Type B pancreatic cell (in vitro differentiated cells): ENCODE results near the gene BOK. TPM values are rescaled to one million over a fixed set of nuclear protein-coding genes. Genes with fewer than 3 reads are reported as not detected.
"Not testable (repeated sequence)": the region's sequence is repeated elsewhere in the genome, so short reads cannot be mapped to it uniquely, and the experiment has no call there.

ENCODE experiments used
- DNase-seq: peaks from one replicate; pipeline ENCODE4 v3.0.0; 2021; ENCODE audit warnings: mixed read lengths; ENCODE audit not compliant: unreplicated experiment; ENCODE audit errors: extremely low spot score
- H3K27ac Mint-ChIP-seq: 2 replicates; pipeline ENCODE4 v1.8.0; 2021; ENCODE audit warnings: mild to moderate bottlenecking, mixed read lengths
- H3K27me3 Mint-ChIP-seq: 2 replicates; pipeline ENCODE4 v1.8.0; 2021; ENCODE audit warnings: mixed read lengths
- H3K36me3 Mint-ChIP-seq: 2 replicates; pipeline ENCODE4 v1.8.0; 2021; ENCODE audit warnings: mixed read lengths
- H3K4me1 Mint-ChIP-seq: one replicate; pipeline ENCODE4 v1.8.0; 2021; ENCODE audit warnings: mixed read lengths; ENCODE audit not compliant: unreplicated experiment
- H3K4me3 Mint-ChIP-seq: 2 replicates; pipeline ENCODE4 v1.8.0; 2021; ENCODE audit warnings: mild to moderate bottlenecking, mixed read lengths
- H3K9me3 Mint-ChIP-seq: 2 replicates; pipeline ENCODE4 v1.8.0; 2021; ENCODE audit warnings: mixed read lengths
- total RNA-seq: library from RNA; stranded (reverse); gene quantifications from 2 replicates; pipeline ENCODE4 v1.2.1, GENCODE V29; 2021; ENCODE audit warnings: low replicate concordance
- TF ChIP-seq, protein P1 (sequence below): fragments of 200-600 bp; sonication (generic); conservative IDR thresholded peaks from 2 replicates; pipeline ENCODE4 v1.5.0; 2021; ENCODE audit warnings: antibody characterized with exemption, mild to moderate bottlenecking

The BOK gene
- total RNA-seq, 1 donor from 2014 or later: 41.5 TPM

- Mint-ChIP-seq H3K36me3 (peaks cover 54% of the 10 kb centered on the region), H3K27me3 (no peaks in the 10 kb centered on the region), H3K4me1 (no peaks in the 10 kb centered on the region), H3K27ac (no peak overlapping the region), H3K9me3 (peaks cover 19% of the 10 kb centered on the region), H3K4me3 (no peak overlapping the region)
- DNase-seq: no peak
- TF ChIP-seq, protein P1, sequence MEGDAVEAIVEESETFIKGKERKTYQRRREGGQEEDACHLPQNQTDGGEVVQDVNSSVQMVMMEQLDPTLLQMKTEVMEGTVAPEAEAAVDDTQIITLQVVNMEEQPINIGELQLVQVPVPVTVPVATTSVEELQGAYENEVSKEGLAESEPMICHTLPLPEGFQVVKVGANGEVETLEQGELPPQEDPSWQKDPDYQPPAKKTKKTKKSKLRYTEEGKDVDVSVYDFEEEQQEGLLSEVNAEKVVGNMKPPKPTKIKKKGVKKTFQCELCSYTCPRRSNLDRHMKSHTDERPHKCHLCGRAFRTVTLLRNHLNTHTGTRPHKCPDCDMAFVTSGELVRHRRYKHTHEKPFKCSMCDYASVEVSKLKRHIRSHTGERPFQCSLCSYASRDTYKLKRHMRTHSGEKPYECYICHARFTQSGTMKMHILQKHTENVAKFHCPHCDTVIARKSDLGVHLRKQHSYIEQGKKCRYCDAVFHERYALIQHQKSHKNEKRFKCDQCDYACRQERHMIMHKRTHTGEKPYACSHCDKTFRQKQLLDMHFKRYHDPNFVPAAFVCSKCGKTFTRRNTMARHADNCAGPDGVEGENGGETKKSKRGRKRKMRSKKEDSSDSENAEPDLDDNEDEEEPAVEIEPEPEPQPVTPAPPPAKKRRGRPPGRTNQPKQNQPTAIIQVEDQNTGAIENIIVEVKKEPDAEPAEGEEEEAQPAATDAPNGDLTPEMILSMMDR: no peak
These were observed 28.2 kb downstream of the BOK start for GRCh38 chr2:241586564-241587264.

GRCh38 chr2:241589863-241590262 lies 31.3 kb downstream of the BOK start:
- not testable (repeated sequence) for H3K27me3 Mint-ChIP-seq, H3K4me1 Mint-ChIP-seq, H3K9me3 Mint-ChIP-seq, H3K27ac Mint-ChIP-seq, H3K4me3 Mint-ChIP-seq, DNase-seq
- H3K36me3 Mint-ChIP-seq: peaks cover 29% of the 10 kb centered on the region

- H3K4me1 Mint-ChIP-seq, H3K9me3 Mint-ChIP-seq, H3K27ac Mint-ChIP-seq, DNase-seq, H3K27me3 Mint-ChIP-seq, H3K4me3 Mint-ChIP-seq: not testable (repeated sequence)
- peaks cover 21% of the 10 kb centered on the region for H3K36me3 Mint-ChIP-seq
These were observed 32.2 kb downstream of the BOK start for GRCh38 chr2:241590496-241591455.

GRCh38 chr2:241592126-241592845 lies 33.7 kb downstream of the BOK start:
- no peak overlapping the region for H3K27ac Mint-ChIP-seq
- TF ChIP-seq, protein P1: no peak
- H3K27me3 Mint-ChIP-seq: no peaks in the 10 kb centered on the region
- no peaks in the 10 kb centered on the region for H3K4me1 Mint-ChIP-seq
- H3K4me3 Mint-ChIP-seq: no peak overlapping the region
- no peaks in the 10 kb centered on the region for H3K9me3 Mint-ChIP-seq
- no peak for DNase-seq
- peaks cover 11% of the 10 kb centered on the region for H3K36me3 Mint-ChIP-seq

DNA sequence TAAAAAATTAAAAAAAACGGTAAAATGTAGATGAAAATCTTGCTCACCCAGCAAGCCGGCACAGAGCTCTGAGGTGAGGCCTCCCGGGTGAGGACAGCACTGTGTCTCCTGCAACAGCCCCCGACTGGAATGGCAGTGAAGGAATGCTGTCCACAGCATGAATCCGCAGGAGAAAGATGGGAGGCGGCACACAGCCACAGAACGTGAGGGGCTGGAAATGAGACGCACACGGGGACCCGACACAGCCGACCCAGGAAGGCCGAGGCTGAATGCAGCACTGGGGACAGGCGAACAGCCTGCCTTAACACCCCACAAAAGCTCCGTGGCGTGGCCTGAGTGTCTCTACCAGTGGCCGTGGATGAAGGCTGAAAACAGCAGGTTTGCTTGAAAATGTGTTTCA lies 34.7 kb downstream of the BOK start:
- Mint-ChIP-seq H3K9me3 (no peaks in the 10 kb centered on the region), H3K4me1 (no peaks in the 10 kb centered on the region), H3K36me3 (peaks cover 13% of the 10 kb centered on the region), H3K4me3 (no peak overlapping the region), H3K27ac (no peak overlapping the region), H3K27me3 (no peaks in the 10 kb centered on the region)
- no peak for DNase-seq
- TF ChIP-seq, protein P1: no peak

DNA sequence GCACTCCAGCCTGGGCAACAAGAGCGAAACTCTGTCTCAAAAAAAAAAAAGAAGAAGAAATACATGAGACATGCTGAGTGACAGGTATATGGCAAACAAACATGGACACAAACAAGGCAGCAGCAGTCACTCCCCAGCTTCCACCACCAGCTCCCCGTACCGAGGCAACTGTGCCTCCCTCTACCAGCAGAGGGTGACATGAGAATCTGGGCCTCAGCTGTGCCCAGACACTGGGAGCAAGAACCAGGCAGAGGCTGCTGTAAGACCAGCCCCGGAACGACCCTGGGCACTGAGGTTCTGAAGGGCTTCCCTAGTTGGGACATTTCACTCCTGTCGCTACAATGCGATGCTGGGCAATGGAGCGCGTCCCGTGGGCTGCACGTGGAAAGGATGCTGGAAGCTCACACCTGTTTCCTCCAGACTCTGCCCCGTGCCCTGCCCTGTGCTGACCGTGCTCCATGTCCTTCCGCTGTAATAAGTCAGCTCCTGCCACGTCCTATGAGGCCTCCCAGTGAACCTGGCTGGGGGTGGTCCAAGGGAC lies 37.1 kb downstream of the BOK start:
- no peaks in the 10 kb centered on the region for H3K4me1 Mint-ChIP-seq
- peaks cover 18% of the 10 kb centered on the region for H3K36me3 Mint-ChIP-seq
- TF ChIP-seq, protein P1: peak; percentile 67
- no peak overlapping the region for H3K27ac Mint-ChIP-seq
- H3K4me3 Mint-ChIP-seq: no peak overlapping the region
- no peaks in the 10 kb centered on the region for H3K9me3 Mint-ChIP-seq
- no peak for DNase-seq
- no peaks in the 10 kb centered on the region for H3K27me3 Mint-ChIP-seq
